ENCODE data around the gene NOS1AP.

DNA sequence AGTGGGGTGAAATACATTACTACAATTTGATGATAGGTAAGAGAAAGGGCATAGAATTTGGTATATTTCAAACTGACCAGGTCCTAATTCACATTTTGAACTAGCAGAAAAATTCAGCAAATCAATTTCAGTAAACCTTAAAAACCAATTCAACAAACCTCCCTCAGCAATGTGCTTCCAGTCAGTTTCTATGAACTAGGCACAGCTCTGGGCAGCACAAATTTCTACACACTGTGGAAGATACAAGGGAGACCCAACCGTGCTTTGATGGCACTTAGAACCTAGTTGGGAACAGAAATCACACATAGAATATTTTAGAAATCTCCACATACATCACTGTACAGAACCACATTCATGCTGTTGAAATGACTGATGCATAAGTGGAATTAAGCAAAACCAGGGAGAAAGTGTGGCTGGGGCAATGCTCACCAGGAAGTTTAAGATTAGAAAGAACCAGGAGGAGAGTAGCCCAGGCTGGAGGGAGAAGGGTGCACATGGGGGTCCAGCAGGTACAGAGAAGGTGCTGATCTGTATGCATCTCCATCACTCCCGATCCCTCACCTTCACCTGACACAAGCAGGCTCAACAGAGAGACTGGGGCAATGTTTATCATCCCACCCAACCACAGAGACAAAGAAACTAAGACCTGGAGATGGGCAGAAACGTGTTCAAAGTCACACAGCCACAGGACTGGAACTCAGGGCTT lies 326.9 kb downstream of the NOS1AP start:
- TF ChIP-seq POLR2AphosphoS5 (IDR thresholded peaks at IDR 0.05; ENCODE audit: insufficient read depth in 1 of 2, low read depth in 1 of 2), result no peak
- TF ChIP-seq, protein P1, sequence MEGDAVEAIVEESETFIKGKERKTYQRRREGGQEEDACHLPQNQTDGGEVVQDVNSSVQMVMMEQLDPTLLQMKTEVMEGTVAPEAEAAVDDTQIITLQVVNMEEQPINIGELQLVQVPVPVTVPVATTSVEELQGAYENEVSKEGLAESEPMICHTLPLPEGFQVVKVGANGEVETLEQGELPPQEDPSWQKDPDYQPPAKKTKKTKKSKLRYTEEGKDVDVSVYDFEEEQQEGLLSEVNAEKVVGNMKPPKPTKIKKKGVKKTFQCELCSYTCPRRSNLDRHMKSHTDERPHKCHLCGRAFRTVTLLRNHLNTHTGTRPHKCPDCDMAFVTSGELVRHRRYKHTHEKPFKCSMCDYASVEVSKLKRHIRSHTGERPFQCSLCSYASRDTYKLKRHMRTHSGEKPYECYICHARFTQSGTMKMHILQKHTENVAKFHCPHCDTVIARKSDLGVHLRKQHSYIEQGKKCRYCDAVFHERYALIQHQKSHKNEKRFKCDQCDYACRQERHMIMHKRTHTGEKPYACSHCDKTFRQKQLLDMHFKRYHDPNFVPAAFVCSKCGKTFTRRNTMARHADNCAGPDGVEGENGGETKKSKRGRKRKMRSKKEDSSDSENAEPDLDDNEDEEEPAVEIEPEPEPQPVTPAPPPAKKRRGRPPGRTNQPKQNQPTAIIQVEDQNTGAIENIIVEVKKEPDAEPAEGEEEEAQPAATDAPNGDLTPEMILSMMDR (IDR thresholded peaks at IDR 0.05), result no peak

Measured in vagina (tissue), 2 donors.